ENCODE measurements around the gene ELK3. TPM values are rescaled to one million over a fixed set of nuclear protein-coding genes. Genes with fewer than 3 reads are reported as not detected.

ELK3 gene
- total and polyA plus RNA-seq, 4 donors: 13.6 to 73.8 (median 36.0) TPM

GRCh38 chr12:96258104-96258961 lies 64.2 kb downstream of the ELK3 start:
- 8 to 12% methylated on average over 8 of the region's 8 CpGs for WGBS, 2 donors
- Histone ChIP-seq H3K27ac (ENCODE audit: low read depth in 1 of 2, low read length in 2 of 2) (no peak overlapping the region), H3K9me3 (ENCODE audit: control insufficient read depth, low read length) (no peaks in the 10 kb centered on the region), H3K4me3 (ENCODE audit: low read length in 2 of 2) (no peak overlapping the region), H3K27me3 (ENCODE audit: control insufficient read depth in 1 of 2, insufficient read depth in 2 of 2, low read length in 1 of 2) (no peaks in the 10 kb centered on the region), H3K36me3 (ENCODE audit: control insufficient read depth in 1 of 2, insufficient read depth in 2 of 2, low read length in 1 of 2) (no peaks in the 10 kb centered on the region), H3K4me1 (ENCODE audit: control insufficient read depth in 1 of 2, insufficient read depth in 2 of 2, low read length in 2 of 2) (peaks cover 0 to 3% of the 10 kb centered on the region in 2 donors)
- DNase-seq (peak; percentile 78 to 82), ATAC-seq (ENCODE audit: low FRiP score) (peak; percentile 60)
- intact Hi-C loops (cut with DNase I): no loop called here

GRCh38 chr12:96260231-96260630 lies 66.1 kb downstream of the ELK3 start:
- H3K27ac ChIP-seq (ENCODE audit: low read depth in 1 of 2, low read length in 2 of 2): no peak overlapping the region
- intact Hi-C loops (cut with DNase I): no loop called here
- no peaks in the 10 kb centered on the region for H3K27me3 ChIP-seq (ENCODE audit: control insufficient read depth in 1 of 2, insufficient read depth in 2 of 2, low read length in 1 of 2)
- H3K4me3 ChIP-seq (ENCODE audit: low read length in 2 of 2): no peak overlapping the region
- no peak for DNase-seq
- H3K36me3 ChIP-seq (ENCODE audit: control insufficient read depth in 1 of 2, insufficient read depth in 2 of 2, low read length in 1 of 2): no peaks in the 10 kb centered on the region
- H3K9me3 ChIP-seq (ENCODE audit: control insufficient read depth, low read length): no peaks in the 10 kb centered on the region
- H3K4me1 ChIP-seq (ENCODE audit: control insufficient read depth in 1 of 2, insufficient read depth in 2 of 2, low read length in 2 of 2): peaks cover 0 to 3% of the 10 kb centered on the region in 2 donors
- ATAC-seq (ENCODE audit: low FRiP score): no peak
- 96 to 99% methylated on average over 2 of the region's 2 CpGs for WGBS, 2 donors

- 55 to 59% methylated on average over 3 of the region's 3 CpGs for WGBS, 2 donors
- intact Hi-C loops (cut with DNase I): no loop called here
- Histone ChIP-seq H3K27ac (ENCODE audit: low read depth in 1 of 2, low read length in 2 of 2) (no peak overlapping the region), H3K36me3 (ENCODE audit: control insufficient read depth in 1 of 2, insufficient read depth in 2 of 2, low read length in 1 of 2) (no peaks in the 10 kb centered on the region), H3K4me3 (ENCODE audit: low read length in 2 of 2) (no peak overlapping the region), H3K27me3 (ENCODE audit: control insufficient read depth in 1 of 2, insufficient read depth in 2 of 2, low read length in 1 of 2) (no peaks in the 10 kb centered on the region), H3K4me1 (ENCODE audit: control insufficient read depth in 1 of 2, insufficient read depth in 2 of 2, low read length in 2 of 2) (peaks cover 0 to 3% of the 10 kb centered on the region in 2 donors), H3K9me3 (ENCODE audit: control insufficient read depth, low read length) (no peaks in the 10 kb centered on the region)
- DNase-seq: no peak
- no peak for ATAC-seq (ENCODE audit: low FRiP score)
These were observed 66.5 kb downstream of the ELK3 start for GRCh38 chr12:96260644-96261043.

DNA sequence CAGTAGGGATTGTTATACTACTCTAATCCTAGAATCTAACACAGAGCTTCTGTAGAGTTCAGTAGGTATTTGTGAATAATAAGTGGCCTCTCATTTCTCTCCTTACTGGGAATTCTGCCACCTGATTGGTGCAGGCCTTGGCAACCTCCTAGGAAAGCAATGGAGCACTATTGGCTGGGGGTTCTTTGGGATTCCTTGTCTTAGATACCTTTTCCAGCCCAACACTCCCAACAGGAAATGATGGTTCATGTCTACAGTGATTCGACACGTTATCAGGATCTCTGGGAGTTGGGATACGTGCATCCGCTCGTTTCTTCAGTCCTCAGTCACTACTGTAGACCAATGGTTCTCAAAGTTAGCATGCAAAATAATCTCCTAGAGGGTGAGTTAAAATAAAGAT lies 67.4 kb downstream of the ELK3 start:
- ATAC-seq (ENCODE audit: low FRiP score) (no peak), DNase-seq (no peak)
- no peaks in the 10 kb centered on the region for H3K9me3 ChIP-seq (ENCODE audit: control insufficient read depth, low read length)
- H3K36me3 ChIP-seq (ENCODE audit: control insufficient read depth in 1 of 2, insufficient read depth in 2 of 2, low read length in 1 of 2): no peaks in the 10 kb centered on the region
- no peak overlapping the region for H3K27ac ChIP-seq (ENCODE audit: low read depth in 1 of 2, low read length in 2 of 2)
- WGBS, 2 donors: 97 to 99% methylated on average over 5 of the region's 5 CpGs
- intact Hi-C loops (cut with DNase I): no loop called here
- no peak overlapping the region for H3K4me3 ChIP-seq (ENCODE audit: low read length in 2 of 2)
- no peaks in the 10 kb centered on the region for H3K27me3 ChIP-seq (ENCODE audit: control insufficient read depth in 1 of 2, insufficient read depth in 2 of 2, low read length in 1 of 2)
- peaks cover 0 to 3% of the 10 kb centered on the region in 2 donors for H3K4me1 ChIP-seq (ENCODE audit: control insufficient read depth in 1 of 2, insufficient read depth in 2 of 2, low read length in 2 of 2)

- no peak overlapping the region for H3K27ac ChIP-seq (ENCODE audit: low read depth in 1 of 2, low read length in 2 of 2)
- no peaks in the 10 kb centered on the region for H3K27me3 ChIP-seq (ENCODE audit: control insufficient read depth in 1 of 2, insufficient read depth in 2 of 2, low read length in 1 of 2)
- ATAC-seq (ENCODE audit: low FRiP score) (no peak), DNase-seq (no peak)
- H3K36me3 ChIP-seq (ENCODE audit: control insufficient read depth in 1 of 2, insufficient read depth in 2 of 2, low read length in 1 of 2): no peaks in the 10 kb centered on the region
- intact Hi-C loops (cut with DNase I): no loop called here
- H3K4me3 ChIP-seq (ENCODE audit: low read length in 2 of 2): no peak overlapping the region
- no peaks in the 10 kb centered on the region for H3K9me3 ChIP-seq (ENCODE audit: control insufficient read depth, low read length)
- peaks cover 0 to 3% of the 10 kb centered on the region in 2 donors for H3K4me1 ChIP-seq (ENCODE audit: control insufficient read depth in 1 of 2, insufficient read depth in 2 of 2, low read length in 2 of 2)
- WGBS, 2 donors: 58 to 72% methylated on average over 11 of the region's 11 CpGs
These were observed 69.3 kb downstream of the ELK3 start for GRCh38 chr12:96263449-96263902.

DNA sequence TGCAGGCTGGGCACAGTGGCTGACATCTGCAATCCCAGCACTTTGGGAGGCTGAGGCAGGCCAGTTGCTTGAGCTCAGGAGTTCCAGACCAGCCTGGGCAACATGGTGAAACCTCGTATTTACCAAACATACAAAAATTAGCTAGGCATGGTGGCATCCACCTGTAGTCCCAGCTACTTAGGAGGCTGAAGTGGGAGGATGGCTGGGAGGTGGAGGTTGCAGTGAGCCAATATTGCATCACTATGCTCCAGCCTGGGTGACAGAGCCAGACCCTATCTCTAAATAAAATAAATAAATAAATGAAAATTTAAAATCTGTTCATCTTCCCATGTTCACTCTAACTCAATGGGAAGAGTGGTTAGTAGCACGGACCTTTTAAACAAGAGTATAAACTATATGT lies 71.2 kb downstream of the ELK3 start:
- H3K4me3 ChIP-seq (ENCODE audit: low read length in 2 of 2): no peak overlapping the region
- WGBS, 2 donors: 95 to 98% methylated on average over 2 of the region's 2 CpGs
- DNase-seq (no peak), ATAC-seq (ENCODE audit: low FRiP score) (no peak)
- H3K27ac ChIP-seq (ENCODE audit: low read depth in 1 of 2, low read length in 2 of 2): no peak overlapping the region
- no peaks in the 10 kb centered on the region for H3K27me3 ChIP-seq (ENCODE audit: control insufficient read depth in 1 of 2, insufficient read depth in 2 of 2, low read length in 1 of 2)
- H3K4me1 ChIP-seq (ENCODE audit: control insufficient read depth in 1 of 2, insufficient read depth in 2 of 2, low read length in 2 of 2): no peaks in the 10 kb centered on the region
- intact Hi-C loops (cut with DNase I): no loop called here
- no peaks in the 10 kb centered on the region for H3K9me3 ChIP-seq (ENCODE audit: control insufficient read depth, low read length)
- peaks cover under 1 to 2% of the 10 kb centered on the region in 2 donors for H3K36me3 ChIP-seq (ENCODE audit: control insufficient read depth in 1 of 2, insufficient read depth in 2 of 2, low read length in 1 of 2)

DNA sequence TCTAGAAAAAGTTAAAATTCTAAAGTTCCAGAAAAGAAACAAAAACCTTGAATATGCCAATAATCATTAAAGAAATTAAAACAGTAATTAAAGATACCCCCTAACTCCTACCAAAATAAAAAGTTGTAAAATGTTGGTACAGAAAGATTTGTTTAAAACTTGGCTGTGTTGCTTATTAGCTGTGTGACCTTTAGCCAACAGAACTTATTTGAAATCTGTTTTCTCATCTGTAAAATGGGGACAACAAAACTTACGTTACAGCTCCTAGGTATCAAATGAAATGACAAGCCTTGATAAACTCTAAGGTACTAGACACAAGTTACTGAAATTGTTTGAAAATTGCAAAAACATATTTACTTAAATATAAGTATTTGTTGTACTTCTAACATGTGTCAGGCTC lies 71.7 kb downstream of the ELK3 start:
- Histone ChIP-seq H3K9me3 (ENCODE audit: control insufficient read depth, low read length) (no peaks in the 10 kb centered on the region), H3K4me1 (ENCODE audit: control insufficient read depth in 1 of 2, insufficient read depth in 2 of 2, low read length in 2 of 2) (no peaks in the 10 kb centered on the region), H3K27ac (ENCODE audit: low read depth in 1 of 2, low read length in 2 of 2) (no peak overlapping the region), H3K27me3 (ENCODE audit: control insufficient read depth in 1 of 2, insufficient read depth in 2 of 2, low read length in 1 of 2) (no peaks in the 10 kb centered on the region), H3K36me3 (ENCODE audit: control insufficient read depth in 1 of 2, insufficient read depth in 2 of 2, low read length in 1 of 2) (peaks cover 2% of the 10 kb centered on the region in 2 donors), H3K4me3 (ENCODE audit: low read length in 2 of 2) (no peak overlapping the region)
- intact Hi-C loops (cut with DNase I): no loop called here
- 95 to 100% methylated on average over 1 of the region's 1 CpG for WGBS, 2 donors
- ATAC-seq (ENCODE audit: low FRiP score): no peak
- no peak for DNase-seq

GRCh38 chr12:96266238-96266637 lies 72.1 kb downstream of the ELK3 start:
- Histone ChIP-seq H3K9me3 (ENCODE audit: control insufficient read depth, low read length) (no peaks in the 10 kb centered on the region), H3K4me1 (ENCODE audit: control insufficient read depth in 1 of 2, insufficient read depth in 2 of 2, low read length in 2 of 2) (no peaks in the 10 kb centered on the region), H3K27me3 (ENCODE audit: control insufficient read depth in 1 of 2, insufficient read depth in 2 of 2, low read length in 1 of 2) (no peaks in the 10 kb centered on the region), H3K27ac (ENCODE audit: low read depth in 1 of 2, low read length in 2 of 2) (no peak overlapping the region), H3K36me3 (ENCODE audit: control insufficient read depth in 1 of 2, insufficient read depth in 2 of 2, low read length in 1 of 2) (peaks cover 2% of the 10 kb centered on the region in 2 donors), H3K4me3 (ENCODE audit: low read length in 2 of 2) (no peak overlapping the region)
- 81 to 84% methylated on average over 2 of the region's 2 CpGs for WGBS, 2 donors
- ATAC-seq (ENCODE audit: low FRiP score) (no peak), DNase-seq (no peak)
- intact Hi-C loops (cut with DNase I): no loop called here
